Endothelial cell (in vitro differentiated cells): ENCODE measurements around the gene MAN2B2. TPM values are rescaled to one million over a fixed set of nuclear protein-coding genes. Genes with fewer than 3 reads are reported as not detected.

ENCODE experiments used
- DNase-seq: peaks from one replicate; pipeline ENCODE4 v3.0.0; 2021; ENCODE audit warnings: low spot score
- H3K27ac Mint-ChIP-seq: one replicate; pipeline ENCODE4 v1.8.0; 2021; ENCODE audit warnings: mixed read lengths, inconsistent platforms; ENCODE audit not compliant: unreplicated experiment
- H3K27me3 Mint-ChIP-seq: one replicate; pipeline ENCODE4 v1.8.0; 2021; ENCODE audit warnings: mild to moderate bottlenecking, moderate library complexity, mixed read lengths, inconsistent platforms; ENCODE audit not compliant: unreplicated experiment
- H3K36me3 Mint-ChIP-seq: one replicate; pipeline ENCODE4 v1.8.0; 2021; ENCODE audit warnings: mild to moderate bottlenecking, low read depth, mixed read lengths, inconsistent platforms; ENCODE audit not compliant: unreplicated experiment
- H3K4me1 Mint-ChIP-seq: one replicate; pipeline ENCODE4 v1.8.0; 2021; ENCODE audit warnings: mild to moderate bottlenecking, mixed read lengths, inconsistent platforms; ENCODE audit not compliant: unreplicated experiment
- H3K4me3 Mint-ChIP-seq: one replicate; pipeline ENCODE4 v1.8.0; 2021; ENCODE audit warnings: mild to moderate bottlenecking, mixed read lengths, inconsistent platforms; ENCODE audit not compliant: unreplicated experiment
- H3K9me3 Mint-ChIP-seq: one replicate; pipeline ENCODE4 v1.8.0; 2021; ENCODE audit warnings: mixed read lengths, inconsistent platforms; ENCODE audit not compliant: unreplicated experiment
- CTCF ChIP-seq: fragments of 200-600 bp; sonication (generic); IDR thresholded peaks from one replicate; pipeline ENCODE4 v1.5.0; 2021; ENCODE audit warnings: antibody characterized with exemption; ENCODE audit not compliant: unreplicated experiment
- total RNA-seq: library from RNA; stranded (reverse); fragmentation: NEBNext Ultra II Directional; extraction: Animal tissue kit (Norgen Biotek cat#: 25700); gene quantifications from one replicate; pipeline ENCODE4 v1.2.1, GENCODE V29; 2021; ENCODE audit not compliant: unreplicated experiment

The MAN2B2 gene
- total RNA-seq, 1 donor from 2014 or later: 12.5 TPM

- H3K9me3 Mint-ChIP-seq: no peaks in the 10 kb centered on the region
- DNase-seq: no peak
- H3K27me3 Mint-ChIP-seq: peaks cover 8% of the 10 kb centered on the region
- H3K36me3 Mint-ChIP-seq: no peaks in the 10 kb centered on the region
- peaks cover 3% of the 10 kb centered on the region for H3K4me1 Mint-ChIP-seq
- no peak overlapping the region for H3K27ac Mint-ChIP-seq
- TF ChIP-seq CTCF: no peak
- H3K4me3 Mint-ChIP-seq: no peak overlapping the region
Observed at GRCh38 chr4:6527683-6528595, 47.0 kb upstream of the MAN2B2 start.

GRCh38 chr4:6529021-6529420 lies 46.0 kb upstream of the MAN2B2 start:
- Mint-ChIP-seq H3K27me3 (peaks cover 8% of the 10 kb centered on the region), H3K36me3 (no peaks in the 10 kb centered on the region), H3K4me1 (peaks cover 3% of the 10 kb centered on the region), H3K4me3 (no peak overlapping the region), H3K9me3 (no peaks in the 10 kb centered on the region), H3K27ac (no peak overlapping the region)
- TF ChIP-seq CTCF: no peak
- no peak for DNase-seq

GRCh38 chr4:6530301-6530700 lies 44.7 kb upstream of the MAN2B2 start:
- H3K27me3 Mint-ChIP-seq: peaks cover 8% of the 10 kb centered on the region
- H3K4me1 Mint-ChIP-seq: peaks cover 3% of the 10 kb centered on the region
- no peak overlapping the region for H3K27ac Mint-ChIP-seq
- no peak overlapping the region for H3K4me3 Mint-ChIP-seq
- DNase-seq: no peak
- no peak for TF ChIP-seq CTCF
- H3K36me3 Mint-ChIP-seq: no peaks in the 10 kb centered on the region
- no peaks in the 10 kb centered on the region for H3K9me3 Mint-ChIP-seq

- no peak for TF ChIP-seq CTCF
- peaks cover 8% of the 10 kb centered on the region for H3K27me3 Mint-ChIP-seq
- H3K36me3 Mint-ChIP-seq: no peaks in the 10 kb centered on the region
- no peaks in the 10 kb centered on the region for H3K9me3 Mint-ChIP-seq
- peaks cover 3% of the 10 kb centered on the region for H3K4me1 Mint-ChIP-seq
- DNase-seq: no peak
- no peak overlapping the region for H3K4me3 Mint-ChIP-seq
- no peak overlapping the region for H3K27ac Mint-ChIP-seq
Observed at GRCh38 chr4:6530964-6531363, 44.0 kb upstream of the MAN2B2 start.

DNA sequence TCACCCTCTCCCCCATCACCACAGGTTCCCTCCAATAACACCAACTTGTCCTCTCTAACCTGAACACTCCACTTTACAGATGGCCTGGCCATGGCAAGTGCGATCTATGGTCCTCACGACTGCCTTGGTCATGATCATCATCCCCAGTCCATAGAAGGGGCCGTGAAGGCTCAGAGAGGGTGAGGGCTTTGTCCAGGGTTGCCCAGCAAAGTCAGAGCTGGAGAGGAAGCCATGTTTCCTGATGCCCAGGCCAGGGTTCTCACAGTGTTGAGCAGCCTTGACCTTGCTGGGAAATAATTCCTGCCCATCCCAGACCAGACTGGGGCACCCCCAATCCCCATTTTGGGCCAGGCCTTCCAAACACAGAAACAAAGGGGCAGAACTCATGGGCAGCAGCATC lies 42.9 kb upstream of the MAN2B2 start:
- no peak for TF ChIP-seq CTCF
- Mint-ChIP-seq H3K9me3 (no peaks in the 10 kb centered on the region), H3K27me3 (peaks cover 4% of the 10 kb centered on the region), H3K4me1 (peaks cover 3% of the 10 kb centered on the region), H3K27ac (no peak overlapping the region), H3K4me3 (no peak overlapping the region), H3K36me3 (no peaks in the 10 kb centered on the region)
- DNase-seq: no peak
